HEK293 (cell line): ENCODE measurements around the gene NDST3.

ENCODE experiments used
- CTCF ChIA-PET: fragments of 350-600 bp; formaldehyde crosslinking; extraction: SDS; loops from one replicate; lab custom pipeline; 2021; ENCODE audit warnings: antibody characterized with exemption; lab: Yijun Ruan, JAX
- POLR2A ChIA-PET: fragments of 300-600 bp; formaldehyde crosslinking; extraction: SDS; loops from one replicate; lab custom pipeline; 2020; ENCODE audit warnings: antibody characterized with exemption, inconsistent platforms; lab: Yijun Ruan, JAX
- H3K27ac ChIP-seq: fragments of 200-500 bp; sonication (Bioruptor generic); 2 replicates; pipeline ENCODE4 v1.5.1; 2014; ENCODE audit warnings: low read depth, low read length, control low read depth, inconsistent platforms; ENCODE audit errors: extremely low read depth
- H3K36me3 ChIP-seq, 2 experiments: fragments of 200-500 bp in 1 of 2; sonication (Bioruptor generic) in 1 of 2; 1 replicate in 1 of 2; 2 replicates in 1 of 2; pipeline ENCODE4 v1.5.1; 2014 to 2017; ENCODE audit warnings: inconsistent platforms in 2 of 2, low read length in 2 of 2; ENCODE audit not compliant: control insufficient read depth in 2 of 2, insufficient read depth in 1 of 2
- H3K4me1 ChIP-seq: fragments of 200-500 bp; sonication (Bioruptor generic); 2 replicates; pipeline ENCODE4 v1.5.1; 2014; ENCODE audit warnings: mild to moderate bottlenecking, low read length, inconsistent platforms; ENCODE audit not compliant: control insufficient read depth, insufficient read depth
- H3K4me3 ChIP-seq: 2 replicates; pipeline ENCODE4 v1.5.1; 2011; ENCODE audit warnings: low read depth, mild to moderate bottlenecking, control low read depth, low read length, moderate library complexity
- H3K9me3 ChIP-seq: fragments of 200-500 bp; sonication (Bioruptor generic); 2 replicates; pipeline ENCODE4 v1.5.1; 2014; ENCODE audit warnings: low read depth, low read length, inconsistent platforms; ENCODE audit not compliant: control insufficient read depth, insufficient read depth
- BCL11A ChIP-seq: fragments of 450-650 bp; formaldehyde crosslinking; IDR thresholded peaks from 2 replicates; pipeline ENCODE4 v1.5.1; 2016; ENCODE audit warnings: low read depth, missing biosample characterization, missing genetic modification characterization
- GLIS1 ChIP-seq: fragments of 450-650 bp; formaldehyde crosslinking; IDR thresholded peaks from 2 replicates; pipeline ENCODE4 v1.5.1; 2016; ENCODE audit warnings: missing biosample characterization, missing genetic modification characterization
- GLIS2 ChIP-seq: fragments of 450-650 bp; formaldehyde crosslinking; IDR thresholded peaks from 2 replicates; pipeline ENCODE4 v1.5.1; 2016; ENCODE audit warnings: missing biosample characterization, missing genetic modification characterization
- KLF16 ChIP-seq: fragments of 450-650 bp; formaldehyde crosslinking; IDR thresholded peaks from 2 replicates; pipeline ENCODE4 v1.5.1; 2017; ENCODE audit warnings: missing biosample characterization, missing genetic modification characterization
- ZBTB1 ChIP-seq: fragments of 450-650 bp; formaldehyde crosslinking; IDR thresholded peaks from 2 replicates; pipeline ENCODE4 v1.5.1; 2016; ENCODE audit warnings: missing biosample characterization, missing genetic modification characterization
- ZBTB21 ChIP-seq: fragments of 450-650 bp; formaldehyde crosslinking; IDR thresholded peaks from 2 replicates; pipeline ENCODE4 v1.5.1; 2017; ENCODE audit warnings: missing biosample characterization, missing genetic modification characterization
- ZBTB6 ChIP-seq: fragments of 450-650 bp; formaldehyde crosslinking; IDR thresholded peaks from 2 replicates; pipeline ENCODE4 v1.5.1; 2017; ENCODE audit warnings: missing biosample characterization, missing genetic modification characterization
- ZNF362 ChIP-seq: fragments of 450-650 bp; formaldehyde crosslinking; IDR thresholded peaks from 2 replicates; pipeline ENCODE4 v1.5.1; 2016; ENCODE audit warnings: missing biosample characterization, missing genetic modification characterization
- ZNF37A ChIP-seq: fragments of 450-650 bp; IDR thresholded peaks from 2 replicates; pipeline ENCODE4 v1.5.1; 2018; ENCODE audit warnings: missing biosample characterization, missing genetic modification characterization
- ZNF416 ChIP-seq: fragments of 450-650 bp; formaldehyde crosslinking; IDR thresholded peaks from 2 replicates; pipeline ENCODE4 v1.5.1; 2016; ENCODE audit warnings: missing biosample characterization, missing genetic modification characterization
- ZNF510 ChIP-seq: fragments of 450-650 bp; formaldehyde crosslinking; IDR thresholded peaks from 2 replicates; pipeline ENCODE4 v1.5.1; 2018; ENCODE audit warnings: mild to moderate bottlenecking, missing genetic modification characterization, missing biosample characterization; ENCODE audit not compliant: insufficient replicate concordance
- ZNF521 ChIP-seq: fragments of 450-650 bp; formaldehyde crosslinking; IDR thresholded peaks from 2 replicates; pipeline ENCODE4 v1.5.1; 2017; ENCODE audit warnings: missing biosample characterization, mild to moderate bottlenecking, missing genetic modification characterization
- ZNF530 ChIP-seq: fragments of 450-650 bp; formaldehyde crosslinking; IDR thresholded peaks from 2 replicates; pipeline ENCODE4 v1.5.1; 2016; ENCODE audit warnings: low read depth, missing biosample characterization, missing genetic modification characterization
- ZNF585B ChIP-seq: fragments of 450-650 bp; formaldehyde crosslinking; IDR thresholded peaks from 2 replicates; pipeline ENCODE4 v1.5.1; 2016; ENCODE audit warnings: missing biosample characterization, missing genetic modification characterization
- ZNF600 ChIP-seq: fragments of 450-650 bp; formaldehyde crosslinking; IDR thresholded peaks from 2 replicates; pipeline ENCODE4 v1.5.1; 2016; ENCODE audit warnings: missing biosample characterization, missing genetic modification characterization
- ZNF626 ChIP-seq: fragments of 450-650 bp; sonication (Bioruptor Pico); formaldehyde crosslinking; IDR thresholded peaks from 2 replicates; pipeline ENCODE4 v1.5.1; 2018; ENCODE audit warnings: missing biosample characterization, missing genetic modification characterization, inconsistent platforms
- ZNF785 ChIP-seq: fragments of 450-650 bp; formaldehyde crosslinking; IDR thresholded peaks from 2 replicates; pipeline ENCODE4 v1.5.1; 2016; ENCODE audit warnings: missing biosample characterization, missing genetic modification characterization
- TF ChIP-seq, protein P1 (sequence below): fragments of 450-650 bp; formaldehyde crosslinking; conservative IDR thresholded peaks from 2 replicates; pipeline ENCODE4 v1.5.1; 2016; ENCODE audit warnings: low read depth, missing biosample characterization, missing genetic modification characterization
- TF ChIP-seq, protein P2 (sequence below): fragments of 450-650 bp; formaldehyde crosslinking; optimal IDR thresholded peaks from 2 replicates; pipeline ENCODE3; 2016; ENCODE audit warnings: missing biosample characterization, mild to moderate bottlenecking, missing genetic modification characterization
- TF ChIP-seq, protein P3 (sequence below): fragments of 450-650 bp; formaldehyde crosslinking; IDR thresholded peaks from 2 replicates; pipeline ENCODE4 v1.5.1; 2016; ENCODE audit warnings: missing biosample characterization, missing genetic modification characterization
- TF ChIP-seq, protein P4 (sequence below): fragments of 450-650 bp; formaldehyde crosslinking; IDR thresholded peaks from 2 replicates; pipeline ENCODE4 v1.5.0; 2017; ENCODE audit warnings: missing biosample characterization, missing genetic modification characterization, borderline replicate concordance

Gene NDST3

GRCh38 chr4:118279328-118279727 is 245.0 kb downstream of the NDST3 start:
- peaks cover 0 to 39% of the 10 kb centered on the region in 2 experiments; a peak in 1 of 3 replicates for H3K36me3 ChIP-seq
- ChIA-PET CTCF (interaction anchor here (0.7 kb wide), 1 partner anchor 1684 kb away, joined by 3 read pairs; no protein-coding TSS in a partner anchor), POLR2A (no interaction called here)
- peak overlapping the region; percentile 68; the same call in 1 of the 2 replicates for H3K27ac ChIP-seq
- no peaks in the 10 kb centered on the region for H3K4me1 ChIP-seq
- H3K4me3 ChIP-seq, result peak overlapping the region; percentile 80
- TF ChIP-seq ZNF530 (tag by site-specific recombination) (no peak), ZNF626 (no peak), ZNF362 (tag by site-specific recombination) (no peak), ZBTB6 (no peak)
- no peaks in the 10 kb centered on the region for H3K9me3 ChIP-seq

- no peaks in the 10 kb centered on the region for H3K4me1 ChIP-seq
- POLR2A ChIA-PET, result no interaction called here
Observed at GRCh38 chr4:118279920-118280432, 245.7 kb downstream of the NDST3 start.

More at GRCh38 chr4:118279920-118280432, 245.7 kb downstream of the NDST3 start:
- no peak overlapping the region for H3K27ac ChIP-seq
- TF ChIP-seq ZNF585B (no peak), GLIS2 (no peak), ZBTB21 (tag by site-specific recombination) (no peak), ZNF416 (tag by site-specific recombination) (no peak), BCL11A (no peak), KLF16 (tag by site-specific recombination) (no peak), ZNF510 (tag by site-specific recombination) (no peak), ZBTB1 (tag by site-specific recombination) (no peak), GLIS1 (tag by site-specific recombination) (no peak), ZNF521 (tag by site-specific recombination) (no peak), ZNF37A (tag by site-specific recombination) (no peak), ZNF600 (tag by site-specific recombination) (no peak), ZNF785 (no peak)
- TF ChIP-seq, protein P1, sequence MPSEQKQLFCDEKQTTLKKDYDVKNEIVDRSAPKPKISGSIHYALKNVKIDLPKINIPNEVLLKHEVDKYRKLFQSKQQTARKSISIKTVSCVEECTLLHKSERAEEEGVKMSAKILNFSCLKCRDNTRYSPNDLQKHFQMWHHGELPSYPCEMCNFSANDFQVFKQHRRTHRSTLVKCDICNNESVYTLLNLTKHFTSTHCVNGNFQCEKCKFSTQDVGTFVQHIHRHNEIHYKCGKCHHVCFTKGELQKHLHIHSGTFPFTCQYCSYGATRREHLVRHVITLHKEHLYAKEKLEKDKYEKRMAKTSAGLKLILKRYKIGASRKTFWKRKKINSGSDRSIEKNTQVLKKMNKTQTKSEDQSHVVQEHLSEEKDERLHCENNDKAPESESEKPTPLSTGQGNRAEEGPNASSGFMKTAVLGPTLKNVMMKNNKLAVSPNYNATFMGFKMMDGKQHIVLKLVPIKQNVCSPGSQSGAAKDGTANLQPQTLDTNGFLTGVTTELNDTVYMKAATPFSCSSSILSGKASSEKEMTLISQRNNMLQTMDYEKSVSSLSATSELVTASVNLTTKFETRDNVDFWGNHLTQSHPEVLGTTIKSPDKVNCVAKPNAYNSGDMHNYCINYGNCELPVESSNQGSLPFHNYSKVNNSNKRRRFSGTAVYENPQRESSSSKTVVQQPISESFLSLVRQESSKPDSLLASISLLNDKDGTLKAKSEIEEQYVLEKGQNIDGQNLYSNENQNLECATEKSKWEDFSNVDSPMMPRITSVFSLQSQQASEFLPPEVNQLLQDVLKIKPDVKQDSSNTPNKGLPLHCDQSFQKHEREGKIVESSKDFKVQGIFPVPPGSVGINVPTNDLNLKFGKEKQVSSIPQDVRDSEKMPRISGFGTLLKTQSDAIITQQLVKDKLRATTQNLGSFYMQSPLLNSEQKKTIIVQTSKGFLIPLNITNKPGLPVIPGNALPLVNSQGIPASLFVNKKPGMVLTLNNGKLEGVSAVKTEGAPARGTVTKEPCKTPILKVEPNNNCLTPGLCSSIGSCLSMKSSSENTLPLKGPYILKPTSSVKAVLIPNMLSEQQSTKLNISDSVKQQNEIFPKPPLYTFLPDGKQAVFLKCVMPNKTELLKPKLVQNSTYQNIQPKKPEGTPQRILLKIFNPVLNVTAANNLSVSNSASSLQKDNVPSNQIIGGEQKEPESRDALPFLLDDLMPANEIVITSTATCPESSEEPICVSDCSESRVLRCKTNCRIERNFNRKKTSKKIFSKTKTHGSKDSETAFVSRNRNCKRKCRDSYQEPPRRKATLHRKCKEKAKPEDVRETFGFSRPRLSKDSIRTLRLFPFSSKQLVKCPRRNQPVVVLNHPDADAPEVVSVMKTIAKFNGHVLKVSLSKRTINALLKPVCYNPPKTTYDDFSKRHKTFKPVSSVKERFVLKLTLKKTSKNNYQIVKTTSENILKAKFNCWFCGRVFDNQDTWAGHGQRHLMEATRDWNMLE (tag by site-specific recombination), result no peak
- TF ChIP-seq, protein P2, sequence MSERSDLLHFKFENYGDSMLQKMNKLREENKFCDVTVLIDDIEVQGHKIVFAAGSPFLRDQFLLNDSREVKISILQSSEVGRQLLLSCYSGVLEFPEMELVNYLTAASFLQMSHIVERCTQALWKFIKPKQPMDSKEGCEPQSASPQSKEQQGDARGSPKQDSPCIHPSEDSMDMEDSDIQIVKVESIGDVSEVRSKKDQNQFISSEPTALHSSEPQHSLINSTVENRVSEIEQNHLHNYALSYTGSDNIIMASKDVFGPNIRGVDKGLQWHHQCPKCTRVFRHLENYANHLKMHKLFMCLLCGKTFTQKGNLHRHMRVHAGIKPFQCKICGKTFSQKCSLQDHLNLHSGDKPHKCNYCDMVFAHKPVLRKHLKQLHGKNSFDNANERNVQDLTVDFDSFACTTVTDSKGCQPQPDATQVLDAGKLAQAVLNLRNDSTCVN (tag by site-specific recombination), result no peak
- TF ChIP-seq, protein P3, sequence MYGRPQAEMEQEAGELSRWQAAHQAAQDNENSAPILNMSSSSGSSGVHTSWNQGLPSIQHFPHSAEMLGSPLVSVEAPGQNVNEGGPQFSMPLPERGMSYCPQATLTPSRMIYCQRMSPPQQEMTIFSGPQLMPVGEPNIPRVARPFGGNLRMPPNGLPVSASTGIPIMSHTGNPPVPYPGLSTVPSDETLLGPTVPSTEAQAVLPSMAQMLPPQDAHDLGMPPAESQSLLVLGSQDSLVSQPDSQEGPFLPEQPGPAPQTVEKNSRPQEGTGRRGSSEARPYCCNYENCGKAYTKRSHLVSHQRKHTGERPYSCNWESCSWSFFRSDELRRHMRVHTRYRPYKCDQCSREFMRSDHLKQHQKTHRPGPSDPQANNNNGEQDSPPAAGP (tag by site-specific recombination), result no peak
- TF ChIP-seq, protein P4, sequence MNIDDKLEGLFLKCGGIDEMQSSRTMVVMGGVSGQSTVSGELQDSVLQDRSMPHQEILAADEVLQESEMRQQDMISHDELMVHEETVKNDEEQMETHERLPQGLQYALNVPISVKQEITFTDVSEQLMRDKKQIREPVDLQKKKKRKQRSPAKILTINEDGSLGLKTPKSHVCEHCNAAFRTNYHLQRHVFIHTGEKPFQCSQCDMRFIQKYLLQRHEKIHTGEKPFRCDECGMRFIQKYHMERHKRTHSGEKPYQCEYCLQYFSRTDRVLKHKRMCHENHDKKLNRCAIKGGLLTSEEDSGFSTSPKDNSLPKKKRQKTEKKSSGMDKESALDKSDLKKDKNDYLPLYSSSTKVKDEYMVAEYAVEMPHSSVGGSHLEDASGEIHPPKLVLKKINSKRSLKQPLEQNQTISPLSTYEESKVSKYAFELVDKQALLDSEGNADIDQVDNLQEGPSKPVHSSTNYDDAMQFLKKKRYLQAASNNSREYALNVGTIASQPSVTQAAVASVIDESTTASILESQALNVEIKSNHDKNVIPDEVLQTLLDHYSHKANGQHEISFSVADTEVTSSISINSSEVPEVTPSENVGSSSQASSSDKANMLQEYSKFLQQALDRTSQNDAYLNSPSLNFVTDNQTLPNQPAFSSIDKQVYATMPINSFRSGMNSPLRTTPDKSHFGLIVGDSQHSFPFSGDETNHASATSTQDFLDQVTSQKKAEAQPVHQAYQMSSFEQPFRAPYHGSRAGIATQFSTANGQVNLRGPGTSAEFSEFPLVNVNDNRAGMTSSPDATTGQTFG (tag by site-specific recombination), result no peak
- TF ChIP-seq, all 188 proteins: peak for 0
- CTCF ChIA-PET, result interaction anchor here (1.4 kb wide), 1 partner anchor 71 kb away, joined by 4 read pairs; no protein-coding TSS in a partner anchor
- H3K9me3 ChIP-seq, result no peaks in the 10 kb centered on the region
- H3K4me3 ChIP-seq, result peak overlapping the region; percentile 80
- H3K36me3 ChIP-seq, result peaks cover 0 to 39% of the 10 kb centered on the region in 2 experiments; a peak in 1 of 3 replicates
